ENCODE results near the gene MTAP. TPM values are rescaled to one million over a fixed set of nuclear protein-coding genes. Genes with fewer than 3 reads are reported as not detected.

MTAP gene
- polyA plus RNA-seq, 1 donor from 2014 or later: 7.7 TPM

DNA sequence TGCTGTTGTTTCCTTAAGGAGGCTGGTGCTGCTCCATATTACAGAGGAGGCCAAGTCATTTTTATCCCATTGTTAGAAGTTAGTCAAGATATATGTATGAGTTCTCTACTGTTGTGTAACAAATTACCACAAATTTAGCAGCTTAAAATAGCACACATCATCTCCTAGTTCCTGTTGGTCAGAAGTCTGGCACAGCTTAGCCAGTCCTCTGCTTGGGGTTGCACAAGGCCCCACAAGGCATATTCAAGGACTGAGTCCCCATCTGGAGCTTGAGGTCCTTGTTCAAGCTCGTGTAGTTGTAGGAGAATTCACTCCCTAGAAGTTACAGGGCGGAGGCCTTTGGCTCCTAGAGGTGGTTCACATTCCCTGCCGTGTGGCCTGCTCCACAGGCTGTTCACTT, 14.7 kb downstream of the MTAP start:
- no peaks in the 10 kb centered on the region for H3K9me2 ChIP-seq (ENCODE audit: insufficient read depth, low read length)
- H3K4me2 ChIP-seq (ENCODE audit: low read length): no peak overlapping the region
- no peaks in the 10 kb centered on the region for H3K9me3 ChIP-seq (ENCODE audit: low read length)
- no peak for TF ChIP-seq POLR2AphosphoS5 (IDR thresholded peaks at IDR 0.05)
- no peak for TF ChIP-seq EZH2 (IDR thresholded peaks at IDR 0.05; ENCODE audit: borderline replicate concordance, insufficient read depth, low read length, poor library complexity, severe bottlenecking)
- no peak for TF ChIP-seq SMC3 (conservative IDR thresholded peaks at IDR 0.05; ENCODE audit: poor library complexity)
- TF ChIP-seq TAF1 (IDR thresholded peaks at IDR 0.05; ENCODE audit: low read depth): no peak
- TF ChIP-seq RAD21 (conservative IDR thresholded peaks at IDR 0.05): no peak
- TF ChIP-seq, protein P1, sequence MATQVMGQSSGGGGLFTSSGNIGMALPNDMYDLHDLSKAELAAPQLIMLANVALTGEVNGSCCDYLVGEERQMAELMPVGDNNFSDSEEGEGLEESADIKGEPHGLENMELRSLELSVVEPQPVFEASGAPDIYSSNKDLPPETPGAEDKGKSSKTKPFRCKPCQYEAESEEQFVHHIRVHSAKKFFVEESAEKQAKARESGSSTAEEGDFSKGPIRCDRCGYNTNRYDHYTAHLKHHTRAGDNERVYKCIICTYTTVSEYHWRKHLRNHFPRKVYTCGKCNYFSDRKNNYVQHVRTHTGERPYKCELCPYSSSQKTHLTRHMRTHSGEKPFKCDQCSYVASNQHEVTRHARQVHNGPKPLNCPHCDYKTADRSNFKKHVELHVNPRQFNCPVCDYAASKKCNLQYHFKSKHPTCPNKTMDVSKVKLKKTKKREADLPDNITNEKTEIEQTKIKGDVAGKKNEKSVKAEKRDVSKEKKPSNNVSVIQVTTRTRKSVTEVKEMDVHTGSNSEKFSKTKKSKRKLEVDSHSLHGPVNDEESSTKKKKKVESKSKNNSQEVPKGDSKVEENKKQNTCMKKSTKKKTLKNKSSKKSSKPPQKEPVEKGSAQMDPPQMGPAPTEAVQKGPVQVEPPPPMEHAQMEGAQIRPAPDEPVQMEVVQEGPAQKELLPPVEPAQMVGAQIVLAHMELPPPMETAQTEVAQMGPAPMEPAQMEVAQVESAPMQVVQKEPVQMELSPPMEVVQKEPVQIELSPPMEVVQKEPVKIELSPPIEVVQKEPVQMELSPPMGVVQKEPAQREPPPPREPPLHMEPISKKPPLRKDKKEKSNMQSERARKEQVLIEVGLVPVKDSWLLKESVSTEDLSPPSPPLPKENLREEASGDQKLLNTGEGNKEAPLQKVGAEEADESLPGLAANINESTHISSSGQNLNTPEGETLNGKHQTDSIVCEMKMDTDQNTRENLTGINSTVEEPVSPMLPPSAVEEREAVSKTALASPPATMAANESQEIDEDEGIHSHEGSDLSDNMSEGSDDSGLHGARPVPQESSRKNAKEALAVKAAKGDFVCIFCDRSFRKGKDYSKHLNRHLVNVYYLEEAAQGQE (IDR thresholded peaks at IDR 0.05; ENCODE audit: borderline replicate concordance): no peak
- TF ChIP-seq, protein P2, sequence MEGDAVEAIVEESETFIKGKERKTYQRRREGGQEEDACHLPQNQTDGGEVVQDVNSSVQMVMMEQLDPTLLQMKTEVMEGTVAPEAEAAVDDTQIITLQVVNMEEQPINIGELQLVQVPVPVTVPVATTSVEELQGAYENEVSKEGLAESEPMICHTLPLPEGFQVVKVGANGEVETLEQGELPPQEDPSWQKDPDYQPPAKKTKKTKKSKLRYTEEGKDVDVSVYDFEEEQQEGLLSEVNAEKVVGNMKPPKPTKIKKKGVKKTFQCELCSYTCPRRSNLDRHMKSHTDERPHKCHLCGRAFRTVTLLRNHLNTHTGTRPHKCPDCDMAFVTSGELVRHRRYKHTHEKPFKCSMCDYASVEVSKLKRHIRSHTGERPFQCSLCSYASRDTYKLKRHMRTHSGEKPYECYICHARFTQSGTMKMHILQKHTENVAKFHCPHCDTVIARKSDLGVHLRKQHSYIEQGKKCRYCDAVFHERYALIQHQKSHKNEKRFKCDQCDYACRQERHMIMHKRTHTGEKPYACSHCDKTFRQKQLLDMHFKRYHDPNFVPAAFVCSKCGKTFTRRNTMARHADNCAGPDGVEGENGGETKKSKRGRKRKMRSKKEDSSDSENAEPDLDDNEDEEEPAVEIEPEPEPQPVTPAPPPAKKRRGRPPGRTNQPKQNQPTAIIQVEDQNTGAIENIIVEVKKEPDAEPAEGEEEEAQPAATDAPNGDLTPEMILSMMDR (IDR thresholded peaks at IDR 0.05; ENCODE audit: poor library complexity, severe bottlenecking): no peak
- no peak for TF ChIP-seq EP300 (conservative IDR thresholded peaks at IDR 0.05; ENCODE audit: poor library complexity, severe bottlenecking)
- no peak overlapping the region for H3K27ac ChIP-seq (ENCODE audit: low read length)
- H3K4me3 ChIP-seq (ENCODE audit: low read length): no peak overlapping the region
- H3K27me3 ChIP-seq (ENCODE audit: insufficient read depth, low read depth, low read length): no peaks in the 10 kb centered on the region
- H3F3A ChIP-seq (ENCODE audit: insufficient read depth, low read length, poor library complexity, severe bottlenecking): no peaks in the 10 kb centered on the region
- H3K9ac ChIP-seq (ENCODE audit: low read length): no peak overlapping the region
- H3K79me2 ChIP-seq (replicated peaks; ENCODE audit: insufficient read depth, low read length): peaks cover 12% of the 10 kb centered on the region
- H2AFZ ChIP-seq (ENCODE audit: low read depth, low read length): no peak overlapping the region
- no peaks in the 10 kb centered on the region for H4K20me1 ChIP-seq (ENCODE audit: insufficient read depth)
- no peaks in the 10 kb centered on the region for H3K36me3 ChIP-seq (ENCODE audit: insufficient read depth, low read length)

DNA sequence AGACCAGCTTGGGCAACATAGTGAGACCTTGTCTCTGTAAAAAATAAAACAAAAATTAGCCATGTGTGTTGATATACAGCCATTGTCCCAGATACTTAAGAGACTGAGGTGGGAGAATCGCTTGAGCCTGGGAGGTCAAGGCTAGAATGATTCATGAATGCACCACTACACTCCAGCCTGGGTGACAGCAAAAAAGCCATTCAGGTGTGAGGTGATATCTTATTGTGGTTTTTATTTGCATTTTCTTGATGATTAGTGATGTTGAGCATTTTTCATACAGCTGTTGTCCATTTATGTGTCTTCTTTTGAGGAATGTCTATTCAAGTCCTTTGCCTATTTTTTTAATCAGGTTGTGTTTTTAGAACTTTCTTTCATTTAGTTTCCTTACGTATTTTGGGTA, 23.2 kb downstream of the MTAP start:
- TF ChIP-seq TAF1 (IDR thresholded peaks at IDR 0.05; ENCODE audit: low read depth): no peak
- TF ChIP-seq EP300 (conservative IDR thresholded peaks at IDR 0.05; ENCODE audit: poor library complexity, severe bottlenecking): no peak
- no peak for TF ChIP-seq SMC3 (conservative IDR thresholded peaks at IDR 0.05; ENCODE audit: poor library complexity)
- TF ChIP-seq, protein P2 (IDR thresholded peaks at IDR 0.05; ENCODE audit: poor library complexity, severe bottlenecking): no peak
- TF ChIP-seq MXI1 (conservative IDR thresholded peaks at IDR 0.05; ENCODE audit: poor library complexity, severe bottlenecking): no peak
- TF ChIP-seq RAD21 (conservative IDR thresholded peaks at IDR 0.05): no peak
- TF ChIP-seq, protein P1 (IDR thresholded peaks at IDR 0.05; ENCODE audit: borderline replicate concordance): no peak
- no peaks in the 10 kb centered on the region for H3K27me3 ChIP-seq (ENCODE audit: insufficient read depth, low read depth, low read length)
- H3K79me2 ChIP-seq (replicated peaks; ENCODE audit: insufficient read depth, low read length): no peaks in the 10 kb centered on the region
- H3K36me3 ChIP-seq (ENCODE audit: insufficient read depth, low read length): peaks cover 8% of the 10 kb centered on the region
- H3K9me2 ChIP-seq (ENCODE audit: insufficient read depth, low read length): no peaks in the 10 kb centered on the region
- H3K9me3 ChIP-seq (ENCODE audit: low read length): no peaks in the 10 kb centered on the region
- no peak overlapping the region for H3K4me3 ChIP-seq (ENCODE audit: low read length)
- H2AFZ ChIP-seq (ENCODE audit: low read depth, low read length): no peak overlapping the region
- no peak overlapping the region for H3K4me2 ChIP-seq (ENCODE audit: low read length)
- no peak overlapping the region for H3K9ac ChIP-seq (ENCODE audit: low read length)
- no peaks in the 10 kb centered on the region for H3F3A ChIP-seq (ENCODE audit: insufficient read depth, low read length, poor library complexity, severe bottlenecking)
- no peaks in the 10 kb centered on the region for H4K20me1 ChIP-seq (ENCODE audit: insufficient read depth)
- no peak overlapping the region for H3K27ac ChIP-seq (ENCODE audit: low read length)

All from neural cell (in vitro differentiated cells).